A172 (cell line): ENCODE results near the gene DLD. TPM values are rescaled to one million over a fixed set of nuclear protein-coding genes. Genes with fewer than 3 reads are reported as not detected.
A peak's percentile ranks its signal among the peaks of the same experiment; 100 is the strongest.
"Not testable (repeated sequence)": the region's sequence is repeated elsewhere in the genome, so short reads cannot be mapped to it uniquely, and the experiment has no call there.

Experiments used
- DNase-seq: peaks from one replicate; pipeline ENCODE4 v3.0.0-alpha.2; 2015; ENCODE audit warnings: low spot score
- total RNA-seq: library from RNA; depleted of rRNA; stranded (reverse); fragments of >200 nt; shearing (Covaris generic); gene quantifications from 2 replicates; pipeline ENCODE4 v1.2.3, GENCODE V29; 2014

DLD gene
- total RNA-seq, 1 experiment from 2014 or later = 363 TPM

GRCh38 chr7:107945332-107945731 lies 54.3 kb downstream of the DLD start:
- DNase-seq = no peak

GRCh38 chr7:107946451-107946850 lies 55.5 kb downstream of the DLD start:
- DNase-seq = no peak

GRCh38 chr7:107946881-107947280 lies 55.9 kb downstream of the DLD start:
- no peak for DNase-seq

GRCh38 chr7:107948645-107949442 lies 57.9 kb downstream of the DLD start:
- peak; percentile 85 for DNase-seq

GRCh38 chr7:107949443-107949935 lies 58.5 kb downstream of the DLD start:
- no peak for DNase-seq

- no peak for DNase-seq
These were observed 60.3 kb downstream of the DLD start for GRCh38 chr7:107951172-107951787.

- DNase-seq = no peak
These were observed 60.9 kb downstream of the DLD start for GRCh38 chr7:107951896-107952295.

GRCh38 chr7:107953265-107953923 lies 62.4 kb downstream of the DLD start:
- no peak for DNase-seq

GRCh38 chr7:107953924-107954303 lies 62.9 kb downstream of the DLD start:
- peak; percentile 30 for DNase-seq

- no peak for DNase-seq
These were observed 64.4 kb downstream of the DLD start for GRCh38 chr7:107955394-107955793.

- DNase-seq = not testable (repeated sequence)
These were observed 66.0 kb downstream of the DLD start for GRCh38 chr7:107956950-107957349.

- DNase-seq = no peak
These were observed 66.5 kb downstream of the DLD start for GRCh38 chr7:107957436-107957835.

- DNase-seq = no peak
These were observed 68.0 kb downstream of the DLD start for GRCh38 chr7:107958764-107959526.

- DNase-seq = no peak
These were observed 68.5 kb downstream of the DLD start for GRCh38 chr7:107959527-107959898.

- DNase-seq = no peak
These were observed 69.3 kb downstream of the DLD start for GRCh38 chr7:107960272-107960671.

GRCh38 chr7:107961405-107961804 lies 70.4 kb downstream of the DLD start:
- no peak for DNase-seq

GRCh38 chr7:107962817-107963216 lies 71.8 kb downstream of the DLD start:
- no peak for DNase-seq

GRCh38 chr7:107964510-107964909 lies 73.5 kb downstream of the DLD start:
- no peak for DNase-seq

- peak; percentile 98 for DNase-seq
These were observed 75.7 kb downstream of the DLD start for GRCh38 chr7:107966711-107967110.

GRCh38 chr7:107967420-107967819 lies 76.4 kb downstream of the DLD start:
- no peak for DNase-seq

- no peak for DNase-seq
These were observed 77.5 kb downstream of the DLD start for GRCh38 chr7:107968449-107968848.

GRCh38 chr7:107969856-107970255 lies 78.9 kb downstream of the DLD start:
- DNase-seq = no peak
